Suprapubic skin (tissue), 4 donors: Measurements from ENCODE around the gene CHST1. TPM values are rescaled to one million over a fixed set of nuclear protein-coding genes. Genes with fewer than 3 reads are reported as not detected.
A peak's percentile ranks its signal among the peaks of the same experiment; 100 is the strongest.

Source experiments
- DNase-seq, 2 donors: peaks; one replicate each; pipeline ENCODE4 v3.0.0-alpha.2; 2019; ENCODE audit warnings: low spot score in 2 of 2
- H3K27ac ChIP-seq: fragments of 200-600 bp; sonication (generic); one replicate; pipeline ENCODE4 v1.5.1; 2019
- H3K27me3 ChIP-seq: fragments of 200-600 bp; sonication (generic); one replicate; pipeline ENCODE4 v1.5.1; 2019
- H3K36me3 ChIP-seq: fragments of 200-600 bp; sonication (generic); one replicate; pipeline ENCODE4 v1.5.1; 2019
- H3K4me1 ChIP-seq: fragments of 200-600 bp; sonication (generic); one replicate; pipeline ENCODE4 v1.5.1; 2019
- H3K4me3 ChIP-seq: fragments of 200-600 bp; sonication (generic); one replicate; pipeline ENCODE4 v1.5.1; 2019; ENCODE audit warnings: mild to moderate bottlenecking
- H3K9me3 ChIP-seq: fragments of 200-600 bp; sonication (generic); one replicate; pipeline ENCODE4 v1.5.1; 2019
- EP300 ChIP-seq: sonication (generic); formaldehyde crosslinking; IDR thresholded peaks from one replicate; pipeline ENCODE4 v1.6.1; 2017; ENCODE audit warnings: antibody characterized with exemption
- POLR2A ChIP-seq, 2 donors: fragments of 450-650 bp; IDR thresholded peaks; one replicate each; pipeline ENCODE4 v1.6.1; 2017; ENCODE audit warnings: antibody characterized with exemption in 2 of 2, mild to moderate bottlenecking in 2 of 2, moderate library complexity in 2 of 2
- POLR2AphosphoS5 ChIP-seq, 3 donors: sonication (generic); formaldehyde crosslinking; IDR thresholded peaks; one replicate each; pipeline ENCODE4 v1.6.1; 2017; ENCODE audit warnings: antibody characterized with exemption in 3 of 3
- WGBS: methylation state at CpG from one replicate; pipeline ENCODE4 v1.1.5; 2018; 5-methylcytosine and 5-hydroxymethylcytosine counted together
- total RNA-seq, 4 donors: library from RNA; depleted of rRNA; stranded (reverse); fragments of >200 nt; gene quantifications; one replicate each; pipeline ENCODE4 v1.1.0, GENCODE V29; 2016
- TF ChIP-seq, protein P1 (sequence below), 2 donors: fragments of 200-600 bp in 1 of 2; fragments of 450-650 bp in 1 of 2; sonication (generic) in 1 of 2; IDR thresholded peaks; one replicate each; pipeline ENCODE4 v1.5.1; 2016 to 2019; ENCODE audit warnings: antibody characterized with exemption in 2 of 2, mild to moderate bottlenecking in 1 of 2, moderate library complexity in 1 of 2

The CHST1 gene
- total RNA-seq, 4 donors from 2014 or later = 0.38 to 1.1 (median 0.94) TPM; not detected in 1

DNA sequence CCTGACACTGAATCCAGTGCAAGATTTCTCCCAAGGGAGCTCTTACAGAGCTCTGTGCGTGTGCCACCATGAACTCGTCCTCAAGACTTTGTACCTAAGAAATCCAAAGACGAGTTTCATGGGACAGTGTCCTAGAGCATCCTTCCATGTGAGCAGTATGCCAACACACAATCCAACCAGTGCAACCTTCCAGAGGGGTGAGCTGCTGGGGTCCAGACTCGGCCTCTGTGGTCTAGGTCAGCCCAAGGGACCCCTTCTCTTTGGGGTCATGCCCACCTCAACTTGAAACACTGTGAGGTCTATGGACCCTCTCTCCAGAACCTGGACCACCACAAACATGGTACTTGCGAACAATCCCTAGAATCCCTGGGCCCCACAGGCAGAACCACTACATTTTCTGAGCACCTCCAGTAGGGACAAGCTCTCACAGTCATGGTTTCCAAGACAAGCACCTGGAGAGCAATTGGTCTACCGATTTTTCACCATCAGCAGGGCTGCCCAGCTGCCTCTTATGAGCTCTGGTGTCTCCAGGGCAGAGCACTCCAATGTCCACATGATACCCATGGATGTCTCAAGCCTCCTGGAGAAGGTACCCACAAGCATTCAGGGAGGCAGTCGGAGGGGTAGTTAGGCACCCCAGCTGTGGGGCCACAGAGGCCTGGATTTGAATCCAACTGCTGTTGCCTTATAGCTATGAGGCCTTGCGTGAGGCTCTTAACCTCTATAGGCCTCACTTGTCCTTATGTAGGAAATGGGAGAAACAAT is 7.7 kb downstream of the CHST1 start:
- peak in 1 of 2 donors; percentile 44 for DNase-seq
- TF ChIP-seq POLR2A (IDR thresholded peaks at IDR 0.05) (no peak), POLR2AphosphoS5 (IDR thresholded peaks at IDR 0.05) (no peak), EP300 (no peak)
- TF ChIP-seq, protein P1, sequence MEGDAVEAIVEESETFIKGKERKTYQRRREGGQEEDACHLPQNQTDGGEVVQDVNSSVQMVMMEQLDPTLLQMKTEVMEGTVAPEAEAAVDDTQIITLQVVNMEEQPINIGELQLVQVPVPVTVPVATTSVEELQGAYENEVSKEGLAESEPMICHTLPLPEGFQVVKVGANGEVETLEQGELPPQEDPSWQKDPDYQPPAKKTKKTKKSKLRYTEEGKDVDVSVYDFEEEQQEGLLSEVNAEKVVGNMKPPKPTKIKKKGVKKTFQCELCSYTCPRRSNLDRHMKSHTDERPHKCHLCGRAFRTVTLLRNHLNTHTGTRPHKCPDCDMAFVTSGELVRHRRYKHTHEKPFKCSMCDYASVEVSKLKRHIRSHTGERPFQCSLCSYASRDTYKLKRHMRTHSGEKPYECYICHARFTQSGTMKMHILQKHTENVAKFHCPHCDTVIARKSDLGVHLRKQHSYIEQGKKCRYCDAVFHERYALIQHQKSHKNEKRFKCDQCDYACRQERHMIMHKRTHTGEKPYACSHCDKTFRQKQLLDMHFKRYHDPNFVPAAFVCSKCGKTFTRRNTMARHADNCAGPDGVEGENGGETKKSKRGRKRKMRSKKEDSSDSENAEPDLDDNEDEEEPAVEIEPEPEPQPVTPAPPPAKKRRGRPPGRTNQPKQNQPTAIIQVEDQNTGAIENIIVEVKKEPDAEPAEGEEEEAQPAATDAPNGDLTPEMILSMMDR (IDR thresholded peaks at IDR 0.05) = no peak
- peaks cover 64% of the 10 kb centered on the region for H3K27me3 ChIP-seq
- H3K4me3 ChIP-seq = no peak overlapping the region
- WGBS = 92% methylated on average over 7 of the region's 8 CpGs
- no peaks in the 10 kb centered on the region for H3K36me3 ChIP-seq
- peaks cover 11% of the 10 kb centered on the region for H3K4me1 ChIP-seq
- H3K27ac ChIP-seq = no peak overlapping the region
- H3K9me3 ChIP-seq = no peaks in the 10 kb centered on the region

DNA sequence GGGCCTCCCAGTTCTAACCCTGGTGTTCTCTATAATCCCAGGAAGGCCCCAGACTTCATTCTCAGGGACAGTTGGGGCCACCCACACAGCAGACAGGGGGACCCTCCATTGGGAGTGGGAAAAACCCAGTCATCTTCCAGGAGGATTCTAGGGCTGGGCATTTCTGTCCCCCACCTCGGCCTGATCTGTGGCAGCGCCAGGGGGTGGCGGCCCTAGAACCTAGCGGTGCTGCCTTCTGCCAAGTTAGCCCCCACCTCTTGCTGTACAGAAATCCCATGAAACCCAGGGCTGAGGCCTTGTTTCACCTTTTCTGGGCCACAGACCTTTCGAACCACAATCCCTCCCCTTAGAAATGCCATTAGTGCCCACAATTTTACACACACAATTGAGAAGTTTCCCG is 9.6 kb downstream of the CHST1 start:
- H3K27me3 ChIP-seq = peaks cover 59% of the 10 kb centered on the region

DNA sequence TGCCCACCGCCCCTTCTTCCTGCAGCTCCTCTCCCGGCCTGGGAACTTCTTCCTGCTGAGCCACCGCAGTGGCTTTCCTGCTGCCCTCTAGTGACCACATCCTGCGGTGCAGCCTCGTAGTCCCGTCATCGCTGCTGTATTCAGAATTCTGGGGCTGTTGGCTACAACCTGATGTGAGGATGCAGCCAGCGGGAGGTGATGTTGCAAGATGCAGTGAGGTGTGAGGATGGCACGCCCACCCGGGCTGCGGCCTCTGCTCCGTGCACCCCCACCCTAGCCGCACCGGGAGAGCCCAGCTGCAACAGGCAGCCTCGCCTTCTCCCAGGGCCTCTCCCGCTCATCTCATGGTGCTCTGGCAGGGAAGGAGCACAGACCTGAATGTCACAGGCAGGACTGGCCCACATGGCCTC is 10.1 kb downstream of the CHST1 start:
- TF ChIP-seq, protein P1 (IDR thresholded peaks at IDR 0.05) = peak; percentile 65 to 94
- TF ChIP-seq POLR2A (IDR thresholded peaks at IDR 0.05) = no peak
- Histone ChIP-seq H3K36me3 (no peaks in the 10 kb centered on the region), H3K27me3 (peaks cover 60% of the 10 kb centered on the region), H3K9me3 (no peaks in the 10 kb centered on the region), H3K4me1 (peaks cover 11% of the 10 kb centered on the region), H3K4me3 (no peak overlapping the region), H3K27ac (no peak overlapping the region)
- DNase-seq = peak in 1 of 2 donors; percentile 85
- 12% methylated on average over 13 of the region's 16 CpGs for WGBS

More for the DNA sequence above, 9.6 kb downstream of the CHST1 start:
- no peaks in the 10 kb centered on the region for H3K9me3 ChIP-seq
- WGBS = 93% methylated on average over 6 of the region's 6 CpGs
- no peak overlapping the region for H3K4me3 ChIP-seq
- no peaks in the 10 kb centered on the region for H3K36me3 ChIP-seq
- DNase-seq = peak in 1 of 2 donors; percentile 34
- peaks cover 11% of the 10 kb centered on the region for H3K4me1 ChIP-seq
- TF ChIP-seq POLR2AphosphoS5 (IDR thresholded peaks at IDR 0.05) (no peak), EP300 (no peak), POLR2A (IDR thresholded peaks at IDR 0.05) (no peak)
- TF ChIP-seq, protein P1 (IDR thresholded peaks at IDR 0.05) = no peak
- no peak overlapping the region for H3K27ac ChIP-seq

DNA sequence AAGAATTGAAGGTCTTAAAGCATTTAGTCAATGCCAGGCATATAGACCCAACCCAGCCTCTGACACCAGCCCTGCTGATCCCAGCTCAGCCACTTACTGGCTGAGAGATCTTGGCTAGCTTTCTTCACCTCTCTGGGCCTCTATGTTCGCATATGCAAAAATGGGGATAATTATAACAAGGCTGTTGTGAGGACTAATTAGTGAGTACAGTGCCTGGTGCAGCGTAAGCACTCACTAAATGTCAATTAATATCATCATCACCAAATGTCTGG is 10.5 kb downstream of the CHST1 start:
- peak in 1 of 2 donors; percentile 23 for DNase-seq
- H3K4me1 ChIP-seq = peaks cover 11% of the 10 kb centered on the region
- no peak overlapping the region for H3K4me3 ChIP-seq
- H3K9me3 ChIP-seq = no peaks in the 10 kb centered on the region
- TF ChIP-seq EP300 (no peak), POLR2AphosphoS5 (IDR thresholded peaks at IDR 0.05) (no peak), POLR2A (IDR thresholded peaks at IDR 0.05) (no peak)
- TF ChIP-seq, protein P1 (IDR thresholded peaks at IDR 0.05) = no peak
- no peak overlapping the region for H3K27ac ChIP-seq
- WGBS = 50% methylated on average over 2 of the region's 2 CpGs
- H3K36me3 ChIP-seq = no peaks in the 10 kb centered on the region
- peaks cover 60% of the 10 kb centered on the region for H3K27me3 ChIP-seq

DNA sequence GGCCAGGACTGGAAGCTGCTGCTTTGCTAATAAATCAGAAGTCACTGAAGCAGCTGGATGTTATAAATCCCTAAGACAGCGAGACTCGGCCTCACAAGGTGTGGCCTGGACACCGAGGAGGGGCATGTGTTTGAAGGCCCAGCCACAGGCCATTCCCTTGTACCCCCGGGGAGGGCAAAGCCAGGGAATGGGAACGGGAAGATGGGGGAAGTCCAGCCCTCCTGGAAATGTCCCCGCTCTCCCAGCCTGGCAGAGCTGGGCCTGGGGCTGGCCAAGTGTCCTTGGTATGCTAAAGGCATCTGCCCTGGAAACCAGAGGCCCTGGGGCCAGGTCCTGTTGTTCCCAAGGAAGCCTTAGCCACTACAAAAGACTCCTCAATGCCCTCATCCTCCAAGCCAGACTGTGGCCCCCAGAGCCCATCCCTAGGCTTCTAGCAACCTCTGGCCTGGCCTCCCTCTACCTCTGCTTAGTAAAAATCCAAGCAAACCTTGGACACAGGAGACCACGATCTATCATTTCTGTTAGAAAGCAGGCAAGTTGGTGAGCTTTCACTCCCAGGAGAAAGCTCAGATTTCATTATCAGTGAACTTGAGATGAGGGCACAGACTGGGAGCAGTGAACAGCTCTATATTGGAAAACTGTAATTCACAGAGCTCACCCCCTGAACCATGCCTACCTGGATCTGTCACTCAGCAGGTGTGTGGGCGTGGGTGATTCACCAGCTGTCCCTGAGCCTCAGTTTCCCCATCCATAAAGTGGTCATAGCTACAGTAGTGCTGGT is 11.0 kb downstream of the CHST1 start:
- TF ChIP-seq POLR2AphosphoS5 (IDR thresholded peaks at IDR 0.05) (no peak), POLR2A (IDR thresholded peaks at IDR 0.05) (no peak), EP300 (no peak)
- TF ChIP-seq, protein P1 (IDR thresholded peaks at IDR 0.05) = no peak
- Histone ChIP-seq H3K9me3 (no peaks in the 10 kb centered on the region), H3K36me3 (no peaks in the 10 kb centered on the region), H3K4me3 (no peak overlapping the region), H3K4me1 (peaks cover 11% of the 10 kb centered on the region), H3K27ac (no peak overlapping the region), H3K27me3 (peaks cover 60% of the 10 kb centered on the region)
- 76% methylated on average over 6 of the region's 8 CpGs for WGBS
- peak in 1 of 2 donors; percentile 45 for DNase-seq
